Measurements from ENCODE around the gene PPARGC1A. TPM values are rescaled to one million over a fixed set of nuclear protein-coding genes. Genes with fewer than 3 reads are reported as not detected.

PPARGC1A gene
- total and polyA plus RNA-seq, 7 donors: 7.8 to 89.3 (median 37.2) TPM

DNA sequence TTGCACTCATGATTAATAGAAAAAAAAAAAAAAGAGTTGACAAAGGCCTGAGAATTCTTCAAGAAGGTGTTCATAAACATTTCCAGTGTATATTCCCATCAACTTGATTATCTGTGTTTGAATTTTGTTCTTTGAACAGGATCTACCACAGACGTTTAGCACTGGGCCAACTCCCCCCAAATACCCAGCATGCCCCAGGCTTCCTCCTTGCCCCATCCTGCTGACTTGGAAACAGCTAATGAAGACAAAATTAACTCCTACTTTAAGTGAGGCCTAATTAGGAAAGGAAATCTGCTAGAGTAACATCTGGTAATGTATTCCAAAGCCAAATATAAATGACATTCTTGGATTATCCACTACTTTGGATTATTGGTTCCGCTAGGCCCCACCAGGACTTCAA, 52.5 kb downstream of the PPARGC1A start:
- H3K9me3 ChIP-seq: no peaks in the 10 kb centered on the region
- H3K4me1 ChIP-seq: peaks cover 28% of the 10 kb centered on the region
- no peak overlapping the region for H3K4me3 ChIP-seq
- ATAC-seq (peak in 1 of 4 donors; percentile 27), DNase-seq (no peak)
- H3K27me3 ChIP-seq (ENCODE audit: insufficient read depth in 3 of 3, low read length in 2 of 3): no peaks in the 10 kb centered on the region
- H3K36me3 ChIP-seq (ENCODE audit: insufficient read depth in 1 of 2, low read depth in 1 of 2): no peaks in the 10 kb centered on the region
- TF ChIP-seq, protein P1, sequence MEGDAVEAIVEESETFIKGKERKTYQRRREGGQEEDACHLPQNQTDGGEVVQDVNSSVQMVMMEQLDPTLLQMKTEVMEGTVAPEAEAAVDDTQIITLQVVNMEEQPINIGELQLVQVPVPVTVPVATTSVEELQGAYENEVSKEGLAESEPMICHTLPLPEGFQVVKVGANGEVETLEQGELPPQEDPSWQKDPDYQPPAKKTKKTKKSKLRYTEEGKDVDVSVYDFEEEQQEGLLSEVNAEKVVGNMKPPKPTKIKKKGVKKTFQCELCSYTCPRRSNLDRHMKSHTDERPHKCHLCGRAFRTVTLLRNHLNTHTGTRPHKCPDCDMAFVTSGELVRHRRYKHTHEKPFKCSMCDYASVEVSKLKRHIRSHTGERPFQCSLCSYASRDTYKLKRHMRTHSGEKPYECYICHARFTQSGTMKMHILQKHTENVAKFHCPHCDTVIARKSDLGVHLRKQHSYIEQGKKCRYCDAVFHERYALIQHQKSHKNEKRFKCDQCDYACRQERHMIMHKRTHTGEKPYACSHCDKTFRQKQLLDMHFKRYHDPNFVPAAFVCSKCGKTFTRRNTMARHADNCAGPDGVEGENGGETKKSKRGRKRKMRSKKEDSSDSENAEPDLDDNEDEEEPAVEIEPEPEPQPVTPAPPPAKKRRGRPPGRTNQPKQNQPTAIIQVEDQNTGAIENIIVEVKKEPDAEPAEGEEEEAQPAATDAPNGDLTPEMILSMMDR (IDR thresholded peaks at IDR 0.05): no peak
- H3K27ac ChIP-seq: peak overlapping the region; percentile 74
- intact Hi-C loops (cut with DNase I): no loop called here
- 39 to 43% (median 40%) methylated on average over 2 of the region's 2 CpGs for WGBS, 3 donors

DNA sequence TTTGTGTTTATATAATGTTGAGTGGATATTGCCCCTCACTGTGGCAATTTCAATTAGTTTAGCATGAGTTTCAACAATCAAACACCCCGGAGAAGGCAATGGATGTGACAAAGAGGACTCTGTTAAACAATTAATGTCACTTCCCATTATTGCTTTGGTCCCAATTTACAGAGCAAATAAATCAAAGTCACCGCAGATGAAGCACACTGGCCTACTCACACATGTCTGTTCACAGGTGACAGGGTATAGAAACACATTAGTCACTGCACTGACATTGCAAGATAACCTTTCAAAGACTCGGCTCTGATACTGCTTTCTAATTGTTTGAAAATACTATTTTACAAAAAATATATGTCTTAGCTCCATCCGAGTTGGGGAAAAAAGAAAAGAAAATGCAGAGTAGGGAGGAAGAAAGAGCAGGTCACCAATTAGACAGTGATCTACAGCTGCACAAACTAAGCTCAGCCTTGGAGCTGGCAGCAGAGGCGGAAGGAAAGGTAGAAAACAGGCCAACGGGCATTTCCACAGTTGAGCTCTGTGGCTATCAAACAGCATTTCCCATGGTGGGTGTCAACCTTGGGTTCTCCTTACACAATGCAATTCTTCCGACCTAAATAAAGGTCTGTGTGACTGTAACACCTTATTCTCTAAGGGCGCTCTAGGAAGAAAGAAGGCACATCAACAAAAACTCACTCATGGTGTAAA, 53.9 kb downstream of the PPARGC1A start:
- 37 to 52% (median 43%) methylated on average over 8 of the region's 8 CpGs for WGBS, 3 donors
- peaks cover 28% of the 10 kb centered on the region for H3K4me1 ChIP-seq

DNA sequence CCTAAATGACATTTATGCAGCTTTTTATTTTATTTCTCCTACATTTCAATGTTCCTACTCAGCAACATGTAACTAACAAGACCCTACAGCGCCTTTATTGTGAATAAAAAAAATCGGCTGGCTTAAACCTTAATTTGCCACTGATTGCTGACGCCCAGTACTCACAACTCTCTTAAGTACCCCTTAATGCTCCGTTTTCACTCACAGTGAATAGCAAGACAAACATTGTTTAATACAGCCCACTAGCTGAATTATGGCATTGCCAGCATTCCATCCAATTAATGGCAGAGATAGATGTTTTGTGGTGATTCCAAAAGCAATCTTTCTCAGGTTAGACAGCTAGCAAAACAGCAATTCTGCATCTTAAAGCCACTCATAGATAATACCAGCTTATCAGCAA, 61.1 kb downstream of the PPARGC1A start:
- no peaks in the 10 kb centered on the region for H3K27me3 ChIP-seq (ENCODE audit: insufficient read depth in 3 of 3, low read length in 2 of 3)
- WGBS, 3 donors: 81 to 88% (median 84%) methylated on average over 4 of the region's 4 CpGs
- no peak for ATAC-seq
- no peaks in the 10 kb centered on the region for H3K9me3 ChIP-seq
- peaks cover 17% of the 10 kb centered on the region for H3K4me1 ChIP-seq
- peaks cover 6 to 50% of the 10 kb centered on the region in 2 donors for H3K36me3 ChIP-seq (ENCODE audit: insufficient read depth in 1 of 2, low read depth in 1 of 2)
- intact Hi-C loops (cut with DNase I): no loop called here
- TF ChIP-seq, protein P1 (IDR thresholded peaks at IDR 0.05): no peak
- H3K4me3 ChIP-seq: no peak overlapping the region
- peak overlapping the region; percentile 54 for H3K27ac ChIP-seq
- no peak for DNase-seq

More for the DNA sequence above, 53.9 kb downstream of the PPARGC1A start:
- Histone ChIP-seq H3K4me3 (no peak overlapping the region), H3K9me3 (no peaks in the 10 kb centered on the region), H3K36me3 (ENCODE audit: insufficient read depth in 1 of 2, low read depth in 1 of 2) (peaks cover 0 to 8% of the 10 kb centered on the region in 2 donors), H3K27ac (peak overlapping the region; percentile 74), H3K27me3 (ENCODE audit: insufficient read depth in 3 of 3, low read length in 2 of 3) (no peaks in the 10 kb centered on the region)
- TF ChIP-seq, protein P1 (IDR thresholded peaks at IDR 0.05): no peak
- no peak for DNase-seq
- intact Hi-C loops (cut with DNase I): no loop called here
- peak; percentile 61 to 71 (median 65) for ATAC-seq

DNA sequence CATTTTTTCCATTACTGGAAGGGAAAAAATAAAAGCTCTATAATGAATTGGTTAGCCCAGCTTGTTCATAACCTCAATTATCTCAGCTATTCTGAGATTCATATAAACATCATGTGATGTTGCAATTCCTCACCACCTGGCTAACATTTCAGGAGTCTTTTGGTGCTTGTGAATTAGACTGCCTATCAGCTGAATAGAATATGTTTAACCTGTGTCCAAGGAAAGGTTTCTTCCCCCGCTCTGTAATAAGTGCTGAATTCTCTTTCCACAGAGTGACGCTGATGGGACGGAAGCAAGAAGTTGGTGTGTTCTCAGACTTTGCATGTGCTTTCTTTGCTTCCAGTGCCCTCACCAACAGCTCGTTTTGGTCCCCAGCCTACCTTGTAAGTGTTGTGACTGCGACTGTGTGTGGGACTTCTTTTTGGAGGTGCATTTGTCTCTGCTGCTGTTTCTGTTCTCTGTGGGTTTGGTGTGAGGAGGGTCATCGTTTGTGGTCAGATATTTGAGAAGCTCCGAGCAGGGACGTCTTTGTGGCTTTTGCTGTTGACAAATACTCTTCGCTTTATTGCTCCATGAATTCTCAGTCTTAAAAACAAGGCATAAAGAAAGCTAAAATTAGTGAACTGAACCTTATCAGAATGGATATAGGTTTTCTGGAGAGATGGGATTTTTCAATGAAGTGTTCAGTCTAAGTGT, 61.7 kb downstream of the PPARGC1A start:
- DNase-seq (no peak), ATAC-seq (peak in 3 of 4 donors; percentile 35 to 48 (median 46))
- 73 to 75% (median 74%) methylated on average over 9 of the region's 9 CpGs for WGBS, 3 donors
- Histone ChIP-seq H3K4me1 (peaks cover 17% of the 10 kb centered on the region), H3K27ac (peak overlapping the region; percentile 54), H3K27me3 (ENCODE audit: insufficient read depth in 3 of 3, low read length in 2 of 3) (no peaks in the 10 kb centered on the region), H3K4me3 (no peak overlapping the region), H3K36me3 (ENCODE audit: insufficient read depth in 1 of 2, low read depth in 1 of 2) (peaks cover 6 to 55% of the 10 kb centered on the region in 2 donors), H3K9me3 (no peaks in the 10 kb centered on the region)
- intact Hi-C loops (cut with DNase I): no loop called here
- TF ChIP-seq, protein P1 (IDR thresholded peaks at IDR 0.05): no peak
